Loucy (cell line): Measurements from ENCODE around the gene MACF1.

Source experiments
- H2AFZ ChIP-seq: fragments of 200-600 bp; sonication (generic); 2 replicates; pipeline ENCODE4 v1.6.0; 2016; ENCODE audit warnings: antibody characterized with exemption, mild to moderate bottlenecking, low read length, moderate library complexity
- H3F3A ChIP-seq: fragments of 200-600 bp; 2 replicates; pipeline ENCODE4 v1.6.0; 2016; ENCODE audit warnings: antibody characterized with exemption, low read depth, mild to moderate bottlenecking
- H3K27me3 ChIP-seq: fragments of 200-600 bp; sonication (generic); 2 replicates; pipeline ENCODE4 v1.6.1; 2014; ENCODE audit warnings: low read length, mild to moderate bottlenecking; ENCODE audit not compliant: insufficient read depth, poor library complexity, severe bottlenecking
- H3K36me3 ChIP-seq: fragments of 200-600 bp; sonication (generic); 2 replicates; pipeline ENCODE4 v1.6.1; 2016; ENCODE audit warnings: low read length; ENCODE audit not compliant: insufficient read depth
- H3K4me1 ChIP-seq: fragments of 200-600 bp; sonication (generic); 2 replicates; pipeline ENCODE4 v1.5.1; 2014; ENCODE audit warnings: low read length, mild to moderate bottlenecking; ENCODE audit not compliant: insufficient read depth, poor library complexity, severe bottlenecking
- H3K4me2 ChIP-seq: fragments of 200-600 bp; sonication (generic); 2 replicates; pipeline ENCODE4 v1.6.0; 2014; ENCODE audit warnings: antibody characterized with exemption, low read length, low read depth, mild to moderate bottlenecking; ENCODE audit not compliant: poor library complexity, severe bottlenecking
- H3K4me3 ChIP-seq: fragments of 200-600 bp; sonication (generic); 2 replicates; pipeline ENCODE4 v1.5.1; 2014; ENCODE audit warnings: low read length, mild to moderate bottlenecking, mixed read lengths; ENCODE audit not compliant: poor library complexity, severe bottlenecking
- H3K79me2 ChIP-seq: fragments of 200-600 bp; sonication (generic); 2 replicates; pipeline ENCODE4 v1.6.1; 2014; ENCODE audit warnings: low read length; ENCODE audit not compliant: insufficient read depth
- H3K9ac ChIP-seq: fragments of 200-600 bp; sonication (generic); 2 replicates; pipeline ENCODE4 v1.6.0; 2014; ENCODE audit warnings: mild to moderate bottlenecking, low read depth, low read length, moderate library complexity; ENCODE audit not compliant: poor library complexity, severe bottlenecking
- H3K9me2 ChIP-seq: fragments of 200-600 bp; sonication (generic); replicated peaks from 2 replicates; pipeline ENCODE4 v1.6.1; 2016; ENCODE audit warnings: low read depth, low read length, mixed read lengths
- H3K9me3 ChIP-seq: fragments of 200-600 bp; sonication (generic); 2 replicates; pipeline ENCODE4 v1.6.1; 2014; ENCODE audit warnings: mild to moderate bottlenecking, antibody characterized with exemption, low read length, low read depth; ENCODE audit not compliant: insufficient read depth
- H4K20me1 ChIP-seq: fragments of 200-600 bp; sonication (generic); 2 replicates; pipeline ENCODE4 v1.6.0; 2014; ENCODE audit warnings: antibody characterized with exemption, low read length, mild to moderate bottlenecking; ENCODE audit not compliant: insufficient read depth, poor library complexity, severe bottlenecking
- EZH2phosphoT487 ChIP-seq: fragments of 200-600 bp; IDR thresholded peaks from 2 replicates; pipeline ENCODE4 v1.6.1; 2018; ENCODE audit warnings: antibody characterized with exemption, mild to moderate bottlenecking, moderate library complexity, borderline replicate concordance
- TF ChIP-seq, protein P1 (sequence below): fragments of 200-600 bp; sonication (generic); conservative IDR thresholded peaks from 2 replicates; pipeline ENCODE4 v1.5.1; 2014; ENCODE audit warnings: mild to moderate bottlenecking, antibody characterized with exemption, low read length

Gene MACF1

DNA sequence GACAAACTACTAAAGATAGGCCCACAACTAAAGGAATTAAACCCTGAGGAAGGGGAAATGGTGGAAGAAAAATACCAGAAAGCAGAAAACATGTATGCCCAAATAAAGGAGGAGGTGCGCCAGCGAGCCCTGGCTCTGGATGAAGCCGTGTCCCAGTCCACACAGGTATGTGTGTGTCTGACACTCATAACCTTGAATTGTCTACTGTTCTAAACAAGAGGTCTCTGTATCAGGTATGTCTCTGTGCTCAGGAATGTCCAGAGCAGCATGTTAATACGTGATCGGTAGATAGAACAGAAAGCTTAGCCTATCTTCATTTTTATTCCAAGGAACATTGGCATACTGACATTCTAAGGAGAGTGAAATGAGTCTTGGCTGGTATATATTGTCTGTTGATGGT, 231.1 kb downstream of the MACF1 start:
- Histone ChIP-seq H2AFZ (no peak overlapping the region), H3K9me2 (no peaks in the 10 kb centered on the region), H3K9ac (no peak overlapping the region), H3K79me2 (no peaks in the 10 kb centered on the region), H3K36me3 (peaks cover 88% of the 10 kb centered on the region), H3K27me3 (no peaks in the 10 kb centered on the region), H4K20me1 (peaks cover 3% of the 10 kb centered on the region), H3K4me3 (no peak overlapping the region), H3K4me1 (no peaks in the 10 kb centered on the region), H3F3A (no peaks in the 10 kb centered on the region), H3K9me3 (no peaks in the 10 kb centered on the region), H3K4me2 (no peak overlapping the region)
- TF ChIP-seq EZH2phosphoT487: no peak
- TF ChIP-seq, protein P1, sequence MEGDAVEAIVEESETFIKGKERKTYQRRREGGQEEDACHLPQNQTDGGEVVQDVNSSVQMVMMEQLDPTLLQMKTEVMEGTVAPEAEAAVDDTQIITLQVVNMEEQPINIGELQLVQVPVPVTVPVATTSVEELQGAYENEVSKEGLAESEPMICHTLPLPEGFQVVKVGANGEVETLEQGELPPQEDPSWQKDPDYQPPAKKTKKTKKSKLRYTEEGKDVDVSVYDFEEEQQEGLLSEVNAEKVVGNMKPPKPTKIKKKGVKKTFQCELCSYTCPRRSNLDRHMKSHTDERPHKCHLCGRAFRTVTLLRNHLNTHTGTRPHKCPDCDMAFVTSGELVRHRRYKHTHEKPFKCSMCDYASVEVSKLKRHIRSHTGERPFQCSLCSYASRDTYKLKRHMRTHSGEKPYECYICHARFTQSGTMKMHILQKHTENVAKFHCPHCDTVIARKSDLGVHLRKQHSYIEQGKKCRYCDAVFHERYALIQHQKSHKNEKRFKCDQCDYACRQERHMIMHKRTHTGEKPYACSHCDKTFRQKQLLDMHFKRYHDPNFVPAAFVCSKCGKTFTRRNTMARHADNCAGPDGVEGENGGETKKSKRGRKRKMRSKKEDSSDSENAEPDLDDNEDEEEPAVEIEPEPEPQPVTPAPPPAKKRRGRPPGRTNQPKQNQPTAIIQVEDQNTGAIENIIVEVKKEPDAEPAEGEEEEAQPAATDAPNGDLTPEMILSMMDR: no peak

DNA sequence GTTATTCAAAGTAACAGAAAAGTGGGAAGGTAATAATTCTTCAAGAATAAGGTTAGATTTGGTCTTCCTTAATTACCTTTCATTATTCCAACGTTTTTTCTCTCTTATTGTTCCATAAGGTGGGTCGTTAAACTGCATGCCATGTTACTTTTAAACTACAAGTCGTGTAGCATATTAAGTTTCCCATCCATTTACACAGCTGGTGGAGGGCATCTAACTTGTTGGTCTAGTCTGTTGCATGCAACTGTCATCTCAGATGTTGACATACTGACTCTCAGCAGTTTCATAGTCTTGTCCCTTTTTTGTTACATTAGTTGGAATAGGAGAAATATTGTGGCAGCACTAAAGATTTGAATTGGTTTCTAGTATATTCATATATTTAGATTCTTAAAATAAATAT, 232.3 kb downstream of the MACF1 start:
- Histone ChIP-seq H3K27me3 (no peaks in the 10 kb centered on the region), H3K36me3 (peaks cover 88% of the 10 kb centered on the region), H2AFZ (no peak overlapping the region), H3K9ac (no peak overlapping the region), H3K9me2 (no peaks in the 10 kb centered on the region), H3K9me3 (no peaks in the 10 kb centered on the region), H3K79me2 (no peaks in the 10 kb centered on the region), H3K4me1 (no peaks in the 10 kb centered on the region), H3K4me2 (no peak overlapping the region), H4K20me1 (peaks cover 2% of the 10 kb centered on the region), H3F3A (no peaks in the 10 kb centered on the region), H3K4me3 (no peak overlapping the region)
- TF ChIP-seq, protein P1: no peak
- TF ChIP-seq EZH2phosphoT487: no peak

DNA sequence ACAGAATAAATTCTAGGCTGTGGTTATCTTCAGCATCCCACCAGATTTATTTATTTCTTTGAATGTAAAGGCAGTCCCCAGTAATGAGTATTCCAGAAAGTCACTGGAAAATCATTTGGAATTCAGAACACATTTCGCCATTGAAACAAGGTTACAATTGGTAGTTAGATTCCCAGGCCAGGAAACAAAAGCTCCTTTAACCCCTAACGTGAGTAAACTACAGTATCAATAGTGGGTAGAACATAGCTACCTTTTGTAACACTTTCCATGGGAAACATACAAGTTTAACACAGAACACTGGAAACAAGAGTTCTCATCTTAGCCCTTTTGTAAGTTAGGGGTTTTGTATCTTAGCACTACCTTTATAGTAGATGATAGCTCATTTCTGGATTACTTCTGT, 233.5 kb downstream of the MACF1 start:
- Histone ChIP-seq H4K20me1 (no peaks in the 10 kb centered on the region), H3K27me3 (no peaks in the 10 kb centered on the region), H3K9me2 (no peaks in the 10 kb centered on the region), H3K4me1 (no peaks in the 10 kb centered on the region), H3K9ac (no peak overlapping the region), H3K4me3 (no peak overlapping the region), H3F3A (no peaks in the 10 kb centered on the region), H2AFZ (no peak overlapping the region), H3K4me2 (no peak overlapping the region), H3K79me2 (no peaks in the 10 kb centered on the region), H3K36me3 (peaks cover 88% of the 10 kb centered on the region), H3K9me3 (no peaks in the 10 kb centered on the region)
- no peak for TF ChIP-seq EZH2phosphoT487
- TF ChIP-seq, protein P1: no peak
